Stimulated activated naive CD4-positive, alpha-beta T cell (primary cell): ENCODE results near the gene ELMO1.

ENCODE experiments used
- DNase-seq, 6 experiments: peaks; one replicate each; lab custom pipeline; 2025; lab: John Stamatoyannopoulos, UW

ELMO1 gene

GRCh38 chr7:37054624-37055241, 393.9 kb downstream of the ELMO1 start:
- DNase-seq, result no peak

- peak in 2 of 6 experiments; percentile 8 to 11 for DNase-seq
These were observed 396.0 kb downstream of the ELMO1 start for GRCh38 chr7:37052705-37053104.

GRCh38 chr7:37050801-37051200, 397.9 kb downstream of the ELMO1 start:
- DNase-seq, result no peak

GRCh38 chr7:37048674-37049073, 400.0 kb downstream of the ELMO1 start:
- no peak for DNase-seq

GRCh38 chr7:37047260-37047659, 401.4 kb downstream of the ELMO1 start:
- DNase-seq, result no peak

- no peak for DNase-seq
These were observed 402.1 kb downstream of the ELMO1 start for GRCh38 chr7:37046531-37047079.

- DNase-seq, result no peak
These were observed 402.9 kb downstream of the ELMO1 start for GRCh38 chr7:37045681-37046179.

GRCh38 chr7:37041461-37041860, 407.2 kb downstream of the ELMO1 start:
- DNase-seq, result no peak

GRCh38 chr7:37040330-37040729, 408.3 kb downstream of the ELMO1 start:
- DNase-seq, result no peak

GRCh38 chr7:37039131-37039749, 409.4 kb downstream of the ELMO1 start:
- DNase-seq, result no peak

- no peak for DNase-seq
These were observed 410.0 kb downstream of the ELMO1 start for GRCh38 chr7:37038706-37039105.

- DNase-seq, result no peak
These were observed 411.4 kb downstream of the ELMO1 start for GRCh38 chr7:37037286-37037685.

- no peak for DNase-seq
These were observed 413.0 kb downstream of the ELMO1 start for GRCh38 chr7:37035631-37036030.

- no peak for DNase-seq
These were observed 415.5 kb downstream of the ELMO1 start for GRCh38 chr7:37033141-37033540.

GRCh38 chr7:37032258-37032601, 416.4 kb downstream of the ELMO1 start:
- no peak for DNase-seq

- DNase-seq, result no peak
These were observed 416.9 kb downstream of the ELMO1 start for GRCh38 chr7:37031571-37032257.

- DNase-seq, result no peak
These were observed 419.7 kb downstream of the ELMO1 start for GRCh38 chr7:37028909-37029440.

GRCh38 chr7:37027557-37028341, 420.9 kb downstream of the ELMO1 start:
- no peak for DNase-seq

GRCh38 chr7:37027104-37027503, 421.6 kb downstream of the ELMO1 start:
- DNase-seq, result no peak

- DNase-seq, result no peak
These were observed 429.7 kb downstream of the ELMO1 start for GRCh38 chr7:37018954-37019353.

GRCh38 chr7:37016064-37016878, 432.4 kb downstream of the ELMO1 start:
- no peak for DNase-seq
